SU-DHL-6 (cell line): ENCODE data around the gene GGA3.

ENCODE experiments used
- CTCF ChIP-seq: fragments of 200-600 bp; sonication (generic); IDR thresholded peaks from one replicate; pipeline ENCODE4 v1.5.1; 2017; ENCODE audit warnings: antibody characterized with exemption, mild to moderate bottlenecking, low read length, moderate library complexity; ENCODE audit not compliant: insufficient read depth, poor library complexity, severe bottlenecking
- EZH2phosphoT487 ChIP-seq: fragments of 200-600 bp; sonication (generic), shearing (Covaris generic); conservative IDR thresholded peaks from 2 replicates; pipeline ENCODE4 v1.6.1; 2018; ENCODE audit warnings: mild to moderate bottlenecking, antibody characterized with exemption, low read length, moderate library complexity, mixed read lengths

- no peak for TF ChIP-seq CTCF
- TF ChIP-seq EZH2phosphoT487, result no peak
Measured at GRCh38 chr17:75205793-75206163, 55.6 kb downstream of the GGA3 start.
